KBM-7 (cell line): ENCODE measurements around the gene PFN1.

Experiments
- DNase-seq: peaks from one replicate; pipeline ENCODE4 v3.0.0-alpha.2; 2015
- in situ Hi-C: fragments of 300-500 bp; cut with MboI; formaldehyde crosslinking; loops from 2 replicates; pipeline ENCODE4 v1.14.3; 2020; ENCODE audit warnings: low sequenced_read_pairs, low pct_unique_long_range_greater_than_20kb, mixed read lengths

Gene PFN1

DNA sequence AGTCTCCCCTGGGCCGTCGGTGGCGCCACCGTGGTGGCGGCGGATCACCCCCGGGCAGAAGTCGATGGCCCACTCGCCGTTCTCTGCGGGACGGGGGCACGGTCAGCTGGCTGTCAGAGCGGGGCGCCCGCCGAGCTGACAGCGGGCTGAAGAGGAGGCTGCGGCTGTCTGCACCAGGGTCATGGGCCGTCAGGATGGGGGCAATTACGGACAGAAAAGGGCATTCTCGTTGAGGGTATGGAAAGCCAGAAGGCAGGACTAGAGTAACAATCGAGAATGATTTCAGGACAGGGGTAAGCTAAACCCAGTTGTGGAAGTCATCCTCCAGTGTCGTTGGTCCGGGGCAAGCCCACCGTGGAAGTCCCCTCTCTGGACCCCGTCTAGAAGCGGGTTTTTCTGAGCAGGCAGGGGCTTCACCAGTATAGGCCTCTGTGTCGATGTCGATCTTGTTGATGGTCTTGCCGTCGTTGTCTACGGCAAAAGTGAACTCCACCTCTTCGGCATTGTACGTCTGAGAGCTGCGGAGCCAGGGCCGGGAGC is 47.2 kb downstream of the PFN1 start:
- in situ Hi-C loops = no loop called here

DNA sequence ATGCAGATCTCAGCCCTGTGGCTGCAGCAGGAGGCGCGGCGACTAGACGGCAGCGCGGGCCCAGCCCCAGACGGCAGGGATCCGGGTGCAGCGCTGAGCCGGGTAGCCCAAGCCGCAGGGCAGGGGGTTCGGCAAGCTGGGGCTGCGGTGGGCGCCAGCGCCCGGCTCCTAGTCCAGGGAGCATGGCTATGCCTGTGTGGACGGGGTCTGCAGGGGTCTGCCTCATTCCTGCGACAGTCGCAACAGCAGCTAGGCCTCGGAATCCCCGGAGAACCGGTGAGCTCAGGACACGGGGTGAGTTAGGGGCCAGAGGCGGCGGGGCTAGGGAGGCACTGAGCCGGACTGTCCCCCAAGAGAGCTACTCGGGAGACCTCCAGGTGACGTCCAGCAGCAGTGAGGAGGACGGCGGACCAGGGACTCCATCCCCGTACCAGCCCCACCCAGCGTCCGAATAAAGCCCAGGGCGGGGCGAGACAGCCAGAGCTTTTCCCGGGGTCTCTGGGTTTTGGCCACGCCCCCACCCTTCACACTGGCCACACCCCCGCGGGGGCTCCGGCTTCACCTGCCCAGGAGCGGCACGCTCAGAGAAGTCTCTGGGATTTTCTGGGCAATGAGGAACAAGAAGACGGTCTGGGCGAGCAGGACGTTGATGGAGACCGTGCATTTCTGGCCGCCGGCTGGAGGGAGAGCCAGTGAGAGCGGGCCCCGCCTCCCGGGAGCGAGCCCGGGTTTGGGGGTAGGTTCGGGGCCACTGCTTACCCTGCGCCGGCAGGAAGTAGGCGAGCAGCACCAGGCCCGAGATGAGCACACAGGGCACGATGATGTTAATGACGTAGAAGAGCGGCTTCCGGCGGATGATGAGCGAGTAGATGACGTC is 47.9 kb downstream of the PFN1 start:
- DNase-seq = no peak

More for the DNA sequence above, 47.2 kb downstream of the PFN1 start:
- no peak for DNase-seq

DNA sequence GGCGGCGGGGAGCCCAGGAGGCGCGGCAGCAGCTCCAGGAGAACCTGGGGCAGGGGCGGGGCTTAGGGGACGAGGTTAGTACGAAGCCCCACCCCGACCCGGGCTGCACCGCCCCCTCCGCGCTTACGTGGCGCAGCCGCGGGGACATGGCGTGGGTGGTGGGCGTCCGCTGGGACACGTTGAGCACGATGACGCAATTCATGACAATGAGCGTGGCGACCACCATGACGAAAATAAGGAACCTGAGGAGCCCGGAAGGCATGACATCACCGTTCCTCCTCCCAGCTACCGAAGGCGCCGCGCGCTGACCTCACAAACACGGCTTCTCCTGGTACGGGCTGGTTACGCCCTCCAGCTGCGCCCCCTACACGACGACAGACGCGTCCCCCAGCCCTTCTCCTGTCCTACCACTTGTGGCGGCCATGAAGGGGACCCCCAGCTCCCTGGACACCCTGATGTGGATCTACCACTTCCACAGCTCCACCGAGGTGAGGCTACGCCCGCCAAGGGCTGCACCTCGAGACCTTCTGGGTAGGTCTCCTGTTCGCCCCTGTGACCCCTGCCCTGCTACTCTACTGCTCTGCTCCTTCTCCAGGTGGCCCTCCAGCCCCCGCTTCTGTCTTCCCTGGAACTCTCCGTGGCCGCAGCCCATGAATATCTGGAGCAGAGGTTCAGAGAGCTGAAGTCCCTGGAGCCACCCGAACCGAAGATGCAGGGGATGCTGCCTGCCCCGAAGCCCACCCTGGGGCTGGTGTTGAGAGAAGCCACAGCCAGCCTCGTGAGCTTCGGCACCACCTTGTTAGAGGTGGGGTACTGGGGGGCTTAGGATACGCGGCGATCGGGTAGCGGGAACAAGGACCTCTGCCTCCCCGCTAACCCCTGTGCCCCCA is 48.7 kb downstream of the PFN1 start, which contains the start of gene C17orf107:
Gene C17orf107, plus strand, starts transcription at position 196 of the 890 bp plus-strand sequence. Its CDS starts 227 bp downstream, at position 423.
- in situ Hi-C loops = loop anchor here (25.0 kb wide), 1 partner anchor 312 kb away; the partner anchor contains the start of gene SMTNL2
- no peak for DNase-seq

More for the DNA sequence above, 47.9 kb downstream of the PFN1 start:
- in situ Hi-C loops = no loop called here

- in situ Hi-C loops = loop anchor here (25.0 kb wide), 1 partner anchor 312 kb away; the partner anchor contains the start of gene SMTNL2
- no peak for DNase-seq
Measured at GRCh38 chr17:4898927-4899326, 49.4 kb downstream of the PFN1 start.

GRCh38 chr17:4898351-4898750 is 50.0 kb downstream of the PFN1 start:
- no peak for DNase-seq
- in situ Hi-C loops = loop anchor here (25.0 kb wide), 1 partner anchor 311 kb away; the partner anchor contains the start of gene SMTNL2

DNA sequence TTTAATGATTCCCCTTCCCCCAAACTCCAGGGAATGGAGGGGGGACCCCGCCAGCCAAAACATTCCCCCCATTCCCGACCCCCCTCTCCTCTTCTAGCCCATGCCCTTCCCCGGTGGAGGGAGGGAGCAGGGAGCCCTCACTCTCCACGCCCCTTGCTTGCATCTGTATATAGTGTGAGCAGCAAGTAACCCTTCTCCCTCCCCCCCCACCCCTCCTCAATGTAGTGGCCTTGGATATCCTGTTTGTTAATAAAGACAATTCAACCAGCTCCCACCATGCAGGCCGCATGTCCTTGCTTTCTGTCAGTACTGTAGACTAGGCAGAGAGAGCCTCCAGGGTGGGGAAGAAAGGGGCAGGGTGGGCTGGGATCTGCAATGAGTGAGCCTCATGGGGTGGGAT is 50.5 kb downstream of the PFN1 start:
- in situ Hi-C loops = loop anchor here (25.0 kb wide), 1 partner anchor 310 kb away; the partner anchor contains the start of gene SMTNL2
- no peak for DNase-seq

DNA sequence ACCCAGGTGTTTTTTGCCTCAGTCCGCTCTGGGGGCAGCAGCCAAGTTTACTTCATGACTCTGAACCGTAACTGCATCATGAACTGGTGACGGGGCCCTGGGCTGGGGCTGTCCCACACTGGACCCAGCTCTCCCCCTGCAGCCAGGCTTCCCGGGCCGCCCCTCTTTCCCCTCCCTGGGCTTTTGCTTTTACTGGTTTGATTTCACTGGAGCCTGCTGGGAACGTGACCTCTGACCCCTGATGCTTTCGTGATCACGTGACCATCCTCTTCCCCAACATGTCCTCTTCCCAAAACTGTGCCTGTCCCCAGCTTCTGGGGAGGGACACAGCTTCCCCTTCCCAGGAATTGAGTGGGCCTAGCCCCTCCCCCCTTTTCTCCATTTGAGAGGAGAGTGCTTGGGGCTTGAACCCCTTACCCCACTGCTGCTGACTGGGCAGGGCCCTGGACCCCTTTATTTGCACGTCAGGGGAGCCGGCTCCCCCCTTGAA is 51.1 kb downstream of the PFN1 start:
- in situ Hi-C loops = loop anchor here (25.0 kb wide), 1 partner anchor 310 kb away; the partner anchor contains the start of gene SMTNL2
- DNase-seq = no peak

GRCh38 chr17:4896332-4897197 is 51.8 kb downstream of the PFN1 start:
- DNase-seq = no peak
- in situ Hi-C loops = loop anchor here (25.0 kb wide), 1 partner anchor 309 kb away; the partner anchor contains the start of gene SMTNL2

GRCh38 chr17:4895657-4896331 is 52.5 kb downstream of the PFN1 start:
- no peak for DNase-seq
- in situ Hi-C loops = loop anchor here (25.0 kb wide), 1 partner anchor 308 kb away; the partner anchor contains the start of gene SMTNL2
